GM12878 (cell line): ENCODE results near the gene RAPGEF6. TPM values are rescaled to one million over a fixed set of nuclear protein-coding genes. Genes with fewer than 3 reads are reported as not detected.

ENCODE experiments used
- ATAC-seq: fragments of 200-7000 bp; cut with Tn5 transposase; 3 replicates; pipeline ENCODE4 v1.9.1; 2020; ENCODE audit warnings: mild to moderate bottlenecking, moderate library complexity
- BruUV-seq: library from RNA; stranded (reverse); fragments of 400-500 nt; replicated peaks from 2 replicates; lab custom pipeline; 2021; lab: Mats Ljungman, UMichigan
- CTCF ChIA-PET: fragments of 300-600 bp; sonication (Branson Sonifier 250); formaldehyde crosslinking; extraction: SDS; loops from one replicate; lab custom pipeline; 2021; ENCODE audit warnings: inconsistent platforms; lab: Yijun Ruan, JAX
- POLR2A ChIA-PET: fragments of 350-600 bp; formaldehyde crosslinking; extraction: SDS; loops from one replicate; lab custom pipeline; 2021; ENCODE audit warnings: inconsistent platforms; lab: Charles Lee
- RAD21 ChIA-PET: fragments of 300-600 bp; sonication (Branson Sonifier 250); formaldehyde crosslinking; loops from one replicate; lab custom pipeline; 2023; ENCODE audit warnings: antibody characterized with exemption; ENCODE audit not compliant: unreplicated experiment; lab: Charles Lee
- SMC1A ChIA-PET: fragments of 300-600 bp; sonication (Branson Sonifier 250); formaldehyde crosslinking; loops from one replicate; lab custom pipeline; 2023; ENCODE audit not compliant: unreplicated experiment, uncharacterized antibody; lab: Charles Lee
- DNase-seq: peaks from one replicate; pipeline ENCODE4 v3.0.0-alpha.2; 2011; ENCODE audit warnings: low read depth, low spot score
- FAIRE-seq: peaks from 3 replicates; lab custom pipeline; 2011; peaks lifted over from hg19 to GRCh38; lab: Jason Lieb, UNC
- H2AFZ ChIP-seq: 2 replicates; pipeline ENCODE4 v1.6.0; 2011; ENCODE audit warnings: low read depth, low read length, control low read depth; ENCODE audit not compliant: control insufficient read depth
- H3K27ac ChIP-seq: 2 replicates; pipeline ENCODE4 v1.5.1; 2011; ENCODE audit warnings: control low read depth; ENCODE audit not compliant: control insufficient read depth, insufficient read depth
- H3K27me3 ChIP-seq, 2 experiments: replicated peaks in 1 of 2; 2 replicates each; pipeline versions ENCODE4 v1.6.0 to v1.6.1; 2011; ENCODE audit warnings: low read length in 1 of 2; ENCODE audit not compliant: control insufficient read depth in 2 of 2, insufficient read depth in 2 of 2
- H3K36me3 ChIP-seq, 2 experiments: 2 replicates each; pipeline ENCODE4 v1.5.1; 2011; ENCODE audit warnings: low read length in 1 of 2; ENCODE audit not compliant: control insufficient read depth in 2 of 2, insufficient read depth in 2 of 2
- H3K4me1 ChIP-seq: 2 replicates; pipeline ENCODE4 v1.6.1; 2011; ENCODE audit warnings: mild to moderate bottlenecking, low read length, moderate library complexity, mixed read lengths; ENCODE audit not compliant: control insufficient read depth, insufficient read depth
- H3K4me2 ChIP-seq: 2 replicates; pipeline ENCODE4 v1.6.0; 2011; ENCODE audit warnings: control low read depth; ENCODE audit not compliant: control insufficient read depth, insufficient read depth
- H3K4me3 ChIP-seq: fragments of 200-600 bp; sonication (generic); 2 replicates; pipeline ENCODE4 v1.5.1; 2016
- H3K79me2 ChIP-seq: 2 replicates; pipeline ENCODE4 v1.6.0; 2011; ENCODE audit warnings: low read length; ENCODE audit not compliant: control insufficient read depth, insufficient read depth
- H3K9ac ChIP-seq: 2 replicates; pipeline ENCODE4 v1.8.0; 2011; ENCODE audit warnings: low read length, control low read depth, mixed read lengths; ENCODE audit not compliant: control insufficient read depth, insufficient read depth
- H3K9me3 ChIP-seq: replicated peaks from 3 replicates; pipeline ENCODE4 v1.5.1; 2011; ENCODE audit warnings: mild to moderate bottlenecking, low read length; ENCODE audit not compliant: control insufficient read depth, insufficient read depth
- H4K20me1 ChIP-seq: 2 replicates; pipeline ENCODE4 v1.6.0; 2011; ENCODE audit not compliant: control insufficient read depth, insufficient read depth
- ATF7 ChIP-seq: fragments of 450-650 bp; IDR thresholded peaks from 2 replicates; pipeline ENCODE4 v1.6.1; 2016; ENCODE audit warnings: low read depth, mild to moderate bottlenecking
- IKZF2 ChIP-seq, 2 experiments: fragments of 450-650 bp; IDR thresholded peaks; 2 replicates each; pipeline ENCODE4 v1.6.1; 2017; ENCODE audit warnings: mild to moderate bottlenecking in 2 of 2, moderate library complexity in 2 of 2
- JUNB ChIP-seq: IDR thresholded peaks from 2 replicates; pipeline ENCODE4 v1.6.1; 2016; ENCODE audit warnings: antibody characterized with exemption, mild to moderate bottlenecking
- LARP7 ChIP-seq: fragments of 450-650 bp; IDR thresholded peaks from 2 replicates; pipeline ENCODE4 v1.6.1; 2017; ENCODE audit warnings: mild to moderate bottlenecking
- PAX8 ChIP-seq: fragments of 450-650 bp; IDR thresholded peaks from 2 replicates; pipeline ENCODE4 v1.6.1; 2017; ENCODE audit warnings: mild to moderate bottlenecking, moderate library complexity
- RUNX3 ChIP-seq: IDR thresholded peaks from 2 replicates; pipeline ENCODE4 v1.6.1; 2012; ENCODE audit warnings: low read length, inconsistent platforms
- SIN3A ChIP-seq: IDR thresholded peaks from 2 replicates; pipeline ENCODE4 v1.6.1; 2012; ENCODE audit warnings: low read depth, low read length, improper control_type of control experiment
- SPI1 ChIP-seq: IDR thresholded peaks from 2 replicates; pipeline ENCODE4 v1.6.1; 2011; ENCODE audit warnings: low read depth, mild to moderate bottlenecking, low read length, moderate library complexity, borderline replicate concordance; ENCODE audit not compliant: insufficient read depth
- WGBS: methylation state at CpG from one replicate; pipeline ENCODE4 v1.1.6; 2016; ENCODE audit warnings: low lambda C conversion rate; ENCODE audit not compliant: insufficient replicate concordance, insufficient coverage; ENCODE audit errors: missing lambda C conversion rate; 5-methylcytosine and 5-hydroxymethylcytosine counted together
- in situ Hi-C: fragments of 300-500 bp; cut with MboI; formaldehyde crosslinking; loops from 9 replicates; pipeline ENCODE4 v1.14.3; 2018; ENCODE audit warnings: mixed read lengths
- intact Hi-C: fragments of 100-400 bp; cut with micrococcal nuclease; formaldehyde crosslinking; loops from one replicate; pipeline ENCODE4 v1.14.2; 2022; ENCODE audit not compliant: unreplicated experiment
- polyA plus RNA-seq, 11 experiments: library from polyadenylated mRNA; depleted of rRNA in 4 of 11; unstranded in 6 of 11; stranded (reverse) in 5 of 11; fragments of >200 nt; fragmentation: Nextera tagmentation in 4 of 11; fragmentation: Illumina TruSeq in 1 of 11; extraction: Ambion mirVana in 4 of 11; extraction: Trizol in 1 of 11; gene quantifications; 1 replicate in 1 of 11; 2 replicates in 10 of 11; pipeline versions ENCODE4 v1.2.1 to v1.2.3, GENCODE V29; 2011 to 2016; ENCODE audit warnings: inconsistent platforms in 2 of 11, missing spikeins in 2 of 11, low read depth in 1 of 11
- total RNA-seq, 4 experiments: library from RNA; depleted of rRNA in 3 of 4; stranded (reverse); fragments of >200 nt in 3 of 4; fragmentation: Illumina TruSeq in 1 of 4; extraction: Trizol in 1 of 4; gene quantifications; 2 replicates each; pipeline versions ENCODE4 v1.2.1 to v1.2.3, GENCODE V29; 2013 to 2021

The RAPGEF6 gene
- total and polyA plus RNA-seq, 10 of the 15 experiments (the other 5 are each of a cell fraction or from before 2014, with no cell fraction given) = 2.9 to 24.0 (median 14.2) TPM

DNA sequence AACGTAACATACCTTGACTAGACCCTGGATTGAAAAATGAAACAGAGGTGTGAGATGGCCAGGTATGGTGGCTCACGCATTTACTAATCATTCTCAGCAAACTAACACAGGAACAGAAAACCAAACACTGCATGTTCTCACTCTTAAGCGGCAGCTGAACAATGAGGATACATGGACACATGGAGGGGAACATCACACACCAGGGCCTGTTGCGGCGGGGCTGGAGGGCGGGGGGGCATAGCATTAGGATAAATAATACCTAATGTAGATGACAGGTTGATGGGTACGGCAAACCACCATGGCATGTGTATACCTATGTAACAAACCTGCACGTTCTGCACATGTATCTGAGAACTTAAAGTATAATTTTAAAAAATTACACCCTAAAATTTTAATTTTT lies 15.9 kb downstream of the RAPGEF6 start:
- H3K27me3 ChIP-seq = no peaks in the 10 kb centered on the region
- no peak for DNase-seq
- BruUV-seq = no TSS peak
- H3K4me2 ChIP-seq = no peak overlapping the region
- ATAC-seq = no peak
- WGBS = 84% methylated on average over 8 of the region's 8 CpGs
- H3K79me2 ChIP-seq = peaks cover 90% of the 10 kb centered on the region
- ChIA-PET RAD21 (no interaction called here), POLR2A (no interaction called here), CTCF (no interaction called here), SMC1A (interaction anchor here (1.5 to 2.1 kb wide), 2 partner anchors 10 kb away, joined by 4 to 12 read pairs; no protein-coding TSS in a partner anchor)
- intact Hi-C loops = no loop called here
- H3K36me3 ChIP-seq = peaks cover 0 to 17% of the 10 kb centered on the region in 2 experiments; a peak in 3 of 4 replicates
- H3K27ac ChIP-seq = no peak overlapping the region
- in situ Hi-C loops = no loop called here
- H3K4me1 ChIP-seq = no peaks in the 10 kb centered on the region
- H4K20me1 ChIP-seq = no peaks in the 10 kb centered on the region
- H3K9me3 ChIP-seq = peaks cover 5% of the 10 kb centered on the region
- H2AFZ ChIP-seq = no peak overlapping the region
- no peak overlapping the region for H3K4me3 ChIP-seq
- H3K9ac ChIP-seq = no peak overlapping the region
- FAIRE-seq = no peak
- TF ChIP-seq LARP7 (no peak), IKZF2 (IDR thresholded peaks at IDR 0.05) (no peak), SPI1 (no peak), JUNB (no peak), SIN3A (no peak), ATF7 (no peak)
- TF ChIP-seq, all 136 proteins: peak for 0

DNA sequence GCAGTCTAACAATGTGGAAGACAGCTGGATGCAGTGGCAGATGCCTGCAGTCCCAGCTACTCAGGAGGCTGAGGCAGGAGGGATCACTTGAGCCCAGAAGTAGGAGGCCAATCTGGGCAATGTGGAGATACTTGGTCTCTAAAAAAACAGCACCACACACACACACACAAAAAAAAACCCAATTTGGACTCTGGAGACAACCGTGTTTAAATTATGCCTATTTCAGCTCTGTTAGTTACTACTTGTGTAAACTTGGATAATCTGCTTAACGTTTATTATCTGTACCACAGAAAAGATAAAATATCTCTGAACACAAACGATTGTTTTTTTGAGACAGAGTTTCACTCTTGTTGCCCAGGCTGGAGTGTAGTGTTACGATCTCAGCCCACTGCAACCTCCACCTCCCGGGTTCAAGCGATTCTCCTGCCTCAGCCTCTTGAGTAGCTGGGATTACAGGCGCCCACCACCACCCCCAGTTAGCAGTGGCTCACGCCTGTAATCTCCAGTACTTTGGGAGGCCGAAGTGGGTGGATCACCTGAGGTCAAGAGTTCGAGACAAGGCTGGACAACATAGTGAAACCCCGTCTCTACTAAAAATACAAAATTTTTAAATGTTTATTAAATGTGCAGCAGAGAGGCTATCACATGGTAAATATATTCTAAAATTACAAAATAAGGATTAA lies 17.7 kb downstream of the RAPGEF6 start:
- FAIRE-seq (no peak), DNase-seq (no peak), ATAC-seq (no peak)
- Histone ChIP-seq H3K79me2 (peaks cover 87% of the 10 kb centered on the region), H3K9me3 (peaks cover 5% of the 10 kb centered on the region), H3K4me1 (no peaks in the 10 kb centered on the region), H4K20me1 (no peaks in the 10 kb centered on the region), H3K27ac (no peak overlapping the region), H3K27me3 (no peaks in the 10 kb centered on the region), H3K4me3 (no peak overlapping the region), H3K4me2 (no peak overlapping the region), H3K36me3 (peaks cover 0 to 12% of the 10 kb centered on the region in 2 experiments; a peak in 3 of 4 replicates), H2AFZ (no peak overlapping the region), H3K9ac (no peak overlapping the region)
- intact Hi-C loops (no loop called here), in situ Hi-C loops (no loop called here)
- WGBS = 97% methylated on average over 11 of the region's 11 CpGs
- TF ChIP-seq RUNX3 (no peak), PAX8 (no peak)
- ChIA-PET CTCF (interaction anchor here (0.8 kb wide), 1 partner anchor 14 kb away, joined by 3 read pairs; no protein-coding TSS in a partner anchor), POLR2A (interaction anchor here (0.6 kb wide), 1 partner anchor 22 kb away, joined by 3 read pairs; no protein-coding TSS in a partner anchor), RAD21 (no interaction called here), SMC1A (interaction anchor here (1.5 to 2.7 kb wide), 3 partner anchors 9 to 15 kb away, joined by 3 to 9 read pairs (median 4); no protein-coding TSS in a partner anchor)
- no TSS peak for BruUV-seq
